Transverse colon (tissue), 4 donors: ENCODE results near the gene UPP1.
"Not testable (repeated sequence)": the region's sequence is repeated elsewhere in the genome, so short reads cannot be mapped to it uniquely, and the experiment has no call there.

Experiments
- CTCF ChIP-seq, 5 experiments: fragments of 200-600 bp in 3 of 5; fragments of 450-650 bp in 2 of 5; sonication (generic) in 3 of 5; IDR thresholded peaks; 1 replicate in 2 of 5; 2 replicates in 3 of 5; pipeline ENCODE4 v1.5.1; 2016 to 2017; ENCODE audit warnings: antibody characterized with exemption in 5 of 5, inconsistent platforms in 3 of 5, mild to moderate bottlenecking in 2 of 5, moderate library complexity in 1 of 5
- POLR2AphosphoS5 ChIP-seq, 3 donors: sonication (generic); formaldehyde crosslinking; IDR thresholded peaks; one replicate each; pipeline ENCODE4 v1.6.1; 2016; ENCODE audit warnings: antibody characterized with exemption in 3 of 3

GRCh38 chr7:48147690-48148089 lies 58.6 kb downstream of the UPP1 start:
- not testable (repeated sequence) for TF ChIP-seq CTCF, POLR2AphosphoS5 (IDR thresholded peaks at IDR 0.05)
